IMR-90 (cell line): ENCODE results near the gene FTCDNL1. TPM values are rescaled to one million over a fixed set of nuclear protein-coding genes. Genes with fewer than 3 reads are reported as not detected.

Experiments used
- ATAC-seq: fragments of 200-7000 bp; cut with Tn5 transposase; 2 replicates; pipeline ENCODE4 v1.9.1; 2020; ENCODE audit warnings: low read depth, mild to moderate bottlenecking, moderate library complexity
- BruUV-seq: library from RNA; stranded (reverse); fragments of 400-500 nt; replicated peaks from 2 replicates; lab custom pipeline; 2021; lab: Mats Ljungman, UMichigan
- CTCF ChIA-PET: fragments of 300-600 bp; formaldehyde crosslinking; extraction: SDS; loops from one replicate; lab custom pipeline; 2021; ENCODE audit warnings: antibody characterized with exemption; lab: Yijun Ruan, JAX
- POLR2A ChIA-PET: fragments of 300-600 bp; sonication (Branson Sonifier 250); formaldehyde crosslinking; loops from one replicate; lab custom pipeline; 2022; ENCODE audit warnings: antibody characterized with exemption; ENCODE audit not compliant: unreplicated experiment; lab: Charles Lee
- DNase-seq: peaks from one replicate; pipeline ENCODE4 v3.0.0; 2013
- H2AFZ ChIP-seq: replicated peaks from 2 replicates; pipeline ENCODE3; 2013; ENCODE audit warnings: low read length, mild to moderate bottlenecking; ENCODE audit not compliant: poor library complexity
- H2AK5ac ChIP-seq: 2 replicates; pipeline ENCODE4 v1.6.1; 2013; ENCODE audit warnings: low read depth, low read length, inconsistent platforms
- H2AK9ac ChIP-seq: replicated peaks from 2 replicates; pipeline ENCODE3; 2013; ENCODE audit warnings: mild to moderate bottlenecking, low read depth, low read length, moderate library complexity; ENCODE audit not compliant: poor library complexity
- H2BK120ac ChIP-seq: 2 replicates; pipeline ENCODE4 v1.6.1; 2013; ENCODE audit warnings: low read depth, low read length, inconsistent platforms
- H2BK15ac ChIP-seq: 3 replicates; pipeline ENCODE4 v1.6.1; 2013; ENCODE audit warnings: low read depth, low read length, inconsistent platforms
- H2BK20ac ChIP-seq: 2 replicates; pipeline ENCODE4 v1.6.1; 2013; ENCODE audit warnings: low read depth, mild to moderate bottlenecking, inconsistent platforms, low read length, moderate library complexity
- H2BK5ac ChIP-seq: 2 replicates; pipeline ENCODE4 v1.6.1; 2013; ENCODE audit warnings: mild to moderate bottlenecking, low read depth, low read length, inconsistent platforms; ENCODE audit not compliant: poor library complexity, severe bottlenecking
- H3K14ac ChIP-seq: replicated peaks from 2 replicates; pipeline ENCODE4 v1.6.1; 2013; ENCODE audit warnings: low read depth, low read length, inconsistent platforms
- H3K18ac ChIP-seq: 2 replicates; pipeline ENCODE4 v1.6.1; 2013; ENCODE audit warnings: low read depth, low read length, control low read depth
- H3K23ac ChIP-seq: 2 replicates; pipeline ENCODE4 v1.6.1; 2013; ENCODE audit warnings: low read depth, low read length, inconsistent platforms
- H3K27ac ChIP-seq: 2 replicates; pipeline ENCODE4 v1.5.1; 2013; ENCODE audit warnings: mild to moderate bottlenecking, control low read depth, low read length; ENCODE audit not compliant: insufficient read depth
- H3K27me3 ChIP-seq: 2 replicates; pipeline ENCODE4 v1.6.1; 2013; ENCODE audit warnings: low read length; ENCODE audit not compliant: control insufficient read depth, insufficient read depth
- H3K36me3 ChIP-seq: 2 replicates; pipeline ENCODE4 v1.6.1; 2013; ENCODE audit warnings: low read length, mixed read lengths; ENCODE audit not compliant: control insufficient read depth, insufficient read depth
- H3K4ac ChIP-seq: 2 replicates; pipeline ENCODE4 v1.6.1; 2013; ENCODE audit warnings: low read depth, low read length, inconsistent platforms
- H3K4me1 ChIP-seq: 2 replicates; pipeline ENCODE4 v1.6.1; 2013; ENCODE audit warnings: low read length, mixed read lengths; ENCODE audit not compliant: control insufficient read depth, insufficient read depth
- H3K4me2 ChIP-seq: 2 replicates; pipeline ENCODE4 v1.6.1; 2013; ENCODE audit warnings: low read depth, mild to moderate bottlenecking, control low read depth, low read length, moderate library complexity
- H3K4me3 ChIP-seq: 2 replicates; pipeline ENCODE4 v1.5.1; 2013; ENCODE audit warnings: low read depth, mild to moderate bottlenecking, control low read depth, low read length, moderate library complexity; ENCODE audit not compliant: insufficient read depth
- H3K56ac ChIP-seq: 2 replicates; pipeline ENCODE4 v1.6.1; 2013; ENCODE audit warnings: low read length, inconsistent platforms; ENCODE audit not compliant: insufficient read depth; ENCODE audit errors: extremely low read depth
- H3K79me1 ChIP-seq, 2 experiments: 2 replicates each; pipeline ENCODE4 v1.6.1; 2013; ENCODE audit warnings: low read length in 2 of 2, inconsistent platforms in 1 of 2, low read depth in 1 of 2
- H3K9ac ChIP-seq: 2 replicates; pipeline ENCODE4 v1.6.1; 2013; ENCODE audit warnings: low read depth, low read length, control low read depth
- H3K9me1 ChIP-seq: 2 replicates; pipeline ENCODE4 v1.6.1; 2013; ENCODE audit warnings: low read length, inconsistent platforms; ENCODE audit not compliant: insufficient read depth
- H3K9me3 ChIP-seq: 2 replicates; pipeline ENCODE4 v1.6.1; 2013; ENCODE audit warnings: low read length; ENCODE audit not compliant: control insufficient read depth, insufficient read depth
- H4K20me1 ChIP-seq: 2 replicates; pipeline ENCODE4 v1.6.1; 2013; ENCODE audit warnings: low read length, inconsistent platforms; ENCODE audit not compliant: insufficient read depth
- H4K5ac ChIP-seq: 2 replicates; pipeline ENCODE4 v1.6.1; 2013; ENCODE audit warnings: mild to moderate bottlenecking, low read depth, low read length, control low read depth
- H4K8ac ChIP-seq, 2 experiments: 2 replicates each; pipeline ENCODE4 v1.6.1; 2013; ENCODE audit warnings: low read depth in 2 of 2, low read length in 2 of 2, control low read depth in 1 of 2, inconsistent platforms in 1 of 2
- H4K91ac ChIP-seq: 2 replicates; pipeline ENCODE4 v1.6.1; 2013; ENCODE audit warnings: low read depth, low read length, inconsistent platforms; ENCODE audit not compliant: insufficient read depth
- CTCF ChIP-seq: conservative IDR thresholded peaks from 2 replicates; pipeline ENCODE4 v1.5.1; 2012; ENCODE audit warnings: mild to moderate bottlenecking, low read depth, low read length, improper control_type of control experiment
- MXI1 ChIP-seq: IDR thresholded peaks from 2 replicates; pipeline ENCODE4 v1.6.1; 2012; ENCODE audit warnings: low read depth, mild to moderate bottlenecking, low read length, moderate library complexity, borderline replicate concordance
- USF2 ChIP-seq: fragments of 150-350 bp; IDR thresholded peaks from 2 replicates; pipeline ENCODE4 v1.6.1; 2017; ENCODE audit warnings: mild to moderate bottlenecking, antibody characterized with exemption, low read length, low read depth
- WGBS, 2 experiments: methylation state at CpG; one replicate each; pipeline versions ENCODE4 v1.1.5 to v1.1.7; 2013; ENCODE audit warnings: missing lambda C conversion rate in 2 of 2; ENCODE audit not compliant: insufficient read length in 1 of 2; ENCODE audit errors: extremely low coverage in 2 of 2; 5-methylcytosine and 5-hydroxymethylcytosine counted together
- dilution Hi-C: fragments of 300-500 bp; cut with HindIII; formaldehyde crosslinking; loops from one replicate; pipeline ENCODE4 v1.14.3; 2018; ENCODE audit warnings: low sequenced_read_pairs; ENCODE audit not compliant: unreplicated experiment
- in situ Hi-C: fragments of 300-500 bp; cut with MboI; formaldehyde crosslinking; loops from 3 replicates; pipeline ENCODE4 v1.14.3; 2019; ENCODE audit warnings: low sequenced_read_pairs, inconsistent platforms, mixed read lengths
- intact Hi-C: fragments of 100-400 bp; cut with micrococcal nuclease; formaldehyde crosslinking; loops from 2 replicates; pipeline ENCODE4 v1.10.0; 2022
- polyA plus RNA-seq, 3 experiments: library from polyadenylated mRNA; depleted of rRNA; stranded (reverse); fragments of >200 nt; gene quantifications; 2 replicates each; pipeline ENCODE4 v1.2.3, GENCODE V29; 2012; ENCODE audit warnings: low replicate concordance in 1 of 3
- total RNA-seq: library from RNA; depleted of rRNA; stranded (reverse); fragments of >200 nt; gene quantifications from 2 replicates; pipeline ENCODE4 v1.2.3, GENCODE V29; 2012

FTCDNL1 gene
- total and polyA plus RNA-seq, 2 of the 4 experiments (the other 2 are of a cell fraction), result 0.18 to 0.21 TPM

DNA sequence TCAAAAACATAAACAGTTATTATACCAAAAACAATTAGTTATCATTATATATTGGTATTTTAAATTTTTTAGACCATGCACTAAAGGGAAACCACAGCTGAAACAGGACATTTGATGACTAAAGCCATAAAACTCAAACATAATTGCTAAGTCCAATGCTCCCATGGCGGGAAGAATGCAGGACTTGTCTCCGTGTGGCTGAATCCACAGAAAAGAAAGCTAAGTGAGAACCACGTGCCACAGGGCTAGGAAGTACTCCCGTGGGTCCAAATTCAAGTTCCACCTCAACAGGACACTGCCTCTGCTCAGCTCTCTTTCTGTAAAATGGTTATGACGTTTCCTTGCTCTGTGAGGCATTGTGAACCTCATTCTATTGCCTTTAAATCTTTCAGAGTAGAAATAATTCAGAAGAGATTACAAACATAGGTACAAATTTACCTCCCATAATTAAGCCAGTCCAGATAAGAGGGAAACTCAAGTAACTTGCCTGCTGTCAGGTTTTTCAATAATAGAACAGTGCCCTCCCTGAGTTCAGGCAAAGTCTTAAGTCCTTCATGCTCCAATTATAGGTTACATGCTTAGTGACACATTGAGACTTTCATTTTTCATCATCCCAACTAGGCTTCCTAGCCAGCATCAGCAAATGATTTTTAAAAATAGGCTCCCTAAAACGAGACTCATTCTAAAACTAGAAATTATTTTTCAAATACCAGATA, 36.7 kb downstream of the FTCDNL1 start (continued):
- TF ChIP-seq CTCF, result no peak

DNA sequence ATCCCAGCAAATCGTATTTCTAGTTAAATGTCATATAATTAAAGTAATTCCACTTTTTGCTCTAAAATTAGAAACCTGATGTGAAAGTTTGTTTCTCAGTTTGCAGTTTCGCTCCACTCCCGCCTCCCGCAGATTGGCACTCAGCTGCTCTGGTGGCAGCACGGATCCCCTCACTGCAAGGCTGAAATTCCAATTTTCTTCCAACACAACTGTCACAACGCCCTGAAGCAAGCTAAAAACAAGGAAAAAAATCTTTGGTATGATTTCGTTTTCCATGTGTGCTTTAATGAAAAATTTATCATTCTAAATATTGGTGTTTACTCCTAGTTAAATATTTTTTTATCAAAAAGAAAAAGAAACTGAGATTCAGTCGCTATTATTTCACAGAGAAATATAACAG, 38.5 kb downstream of the FTCDNL1 start:
- TF ChIP-seq MXI1, result no peak
- TF ChIP-seq USF2, result no peak
- H3K79me1 ChIP-seq, result no peaks in the 10 kb centered on the region
- no peaks in the 10 kb centered on the region for H3K27me3 ChIP-seq
- peaks cover 3% of the 10 kb centered on the region; the same call in 1 of the 2 replicates for H3K9me3 ChIP-seq
- DNase-seq (no peak), ATAC-seq (no peak)
- no peak overlapping the region for H2AK9ac ChIP-seq
- H3K4me1 ChIP-seq, result peaks cover 9% of the 10 kb centered on the region; the same call in 1 of the 2 replicates
- no peak overlapping the region for H3K14ac ChIP-seq
- H3K4ac ChIP-seq, result no peak overlapping the region
- H3K27ac ChIP-seq, result no peak overlapping the region
- no TSS peak for BruUV-seq
- H3K9ac ChIP-seq, result no peak overlapping the region
- H4K8ac ChIP-seq, result no peak overlapping the region
- H3K4me3 ChIP-seq, result no peak overlapping the region
- no peak overlapping the region for H2BK20ac ChIP-seq
- H2BK120ac ChIP-seq, result no peak overlapping the region
- ChIA-PET CTCF (no interaction called here), POLR2A (no interaction called here)
- in situ Hi-C loops, result no loop called here
- H3K23ac ChIP-seq, result no peak overlapping the region
- no peaks in the 10 kb centered on the region; the same call in 1 of the 2 replicates for H3K9me1 ChIP-seq
- H2BK5ac ChIP-seq, result no peak overlapping the region
- dilution Hi-C loops, result no loop called here
- no peak overlapping the region for H2BK15ac ChIP-seq
- H4K20me1 ChIP-seq, result no peaks in the 10 kb centered on the region
- H3K56ac ChIP-seq, result no peak overlapping the region
- H2AFZ ChIP-seq, result no peak overlapping the region
- no peak overlapping the region for H3K18ac ChIP-seq
- WGBS, 2 experiments, result no CpG with 5 or more reads among the region's 8 CpGs
- no peak overlapping the region for H4K5ac ChIP-seq
- H3K4me2 ChIP-seq, result no peak overlapping the region
- no peak overlapping the region for H4K91ac ChIP-seq
- intact Hi-C loops, result no loop called here
- H3K36me3 ChIP-seq, result no peaks in the 10 kb centered on the region
- H2AK5ac ChIP-seq, result no peak overlapping the region
